Breast epithelium (tissue), 3 donors: ENCODE data around the gene EMILIN3.

Source experiments
- CTCF ChIP-seq, 3 donors: fragments of 450-650 bp; IDR thresholded peaks; one replicate each; pipeline ENCODE4 v1.5.1; 2016 to 2017; ENCODE audit warnings: antibody characterized with exemption in 3 of 3, mild to moderate bottlenecking in 3 of 3, moderate library complexity in 3 of 3
- POLR2A ChIP-seq: fragments of 450-650 bp; IDR thresholded peaks from one replicate; pipeline ENCODE4 v1.6.1; 2016; ENCODE audit warnings: antibody characterized with exemption, mild to moderate bottlenecking, moderate library complexity
- POLR2AphosphoS5 ChIP-seq, 3 donors: sonication (generic); formaldehyde crosslinking; IDR thresholded peaks; one replicate each; pipeline ENCODE4 v1.6.1; 2017; ENCODE audit warnings: antibody characterized with exemption in 3 of 3

DNA sequence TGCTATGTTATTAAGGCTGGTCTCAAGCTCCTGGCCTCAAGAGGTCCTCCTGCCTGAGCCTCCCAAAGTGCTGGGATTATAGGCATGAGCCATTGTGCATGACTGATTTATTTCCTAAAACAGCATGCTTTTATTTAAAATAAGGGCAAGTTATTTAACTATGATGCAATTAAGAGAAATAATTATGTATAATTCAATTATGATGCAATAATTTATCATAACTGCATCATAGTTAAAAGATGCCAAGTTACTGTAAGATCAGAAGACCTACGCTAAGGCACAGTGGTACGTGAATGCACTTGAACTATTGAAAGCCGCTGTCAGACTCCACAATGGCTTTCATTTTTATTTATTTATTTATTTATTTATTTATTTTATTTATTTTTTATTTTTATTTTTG is 24.3 kb upstream of the EMILIN3 start:
- no peak for TF ChIP-seq CTCF (IDR thresholded peaks at IDR 0.05)
- TF ChIP-seq POLR2AphosphoS5 (IDR thresholded peaks at IDR 0.05), result no peak
- no peak for TF ChIP-seq POLR2A
